DND-41 (cell line): Measurements from ENCODE around the gene GMPS.

Source experiments
- ATAC-seq: fragments of 200-7000 bp; cut with Tn5 transposase; 3 replicates; pipeline ENCODE4 v1.9.1; 2021; ENCODE audit warnings: low read depth; ENCODE audit not compliant: insufficient read depth
- DNase-seq: peaks from one replicate; pipeline ENCODE4 v3.0.0-alpha.2; 2020
- H2AFZ ChIP-seq: 2 replicates; pipeline ENCODE4 v1.6.0; 2012; ENCODE audit warnings: low read depth, low read length
- H3K27ac ChIP-seq: 2 replicates; pipeline ENCODE4 v1.5.1; 2012; ENCODE audit warnings: low read length, inconsistent platforms
- H3K27me3 ChIP-seq: fragments of 200-600 bp; sonication (generic); 2 replicates; pipeline ENCODE4 v1.6.0; 2012; ENCODE audit warnings: low read length, mild to moderate bottlenecking, inconsistent platforms; ENCODE audit not compliant: insufficient read depth, poor library complexity
- H3K36me3 ChIP-seq: 2 replicates; pipeline ENCODE4 v1.5.1; 2012; ENCODE audit warnings: low read length, inconsistent platforms; ENCODE audit not compliant: insufficient read depth
- H3K4me1 ChIP-seq: 2 replicates; pipeline ENCODE4 v1.5.1; 2012; ENCODE audit warnings: mild to moderate bottlenecking, low read length; ENCODE audit not compliant: insufficient read depth
- H3K4me2 ChIP-seq: 2 replicates; pipeline ENCODE4 v1.6.0; 2012; ENCODE audit warnings: mild to moderate bottlenecking, moderate library complexity, low read length, inconsistent platforms; ENCODE audit not compliant: insufficient read depth
- H3K4me3 ChIP-seq, 2 experiments: fragments of 200-600 bp in 1 of 2; shearing (Covaris generic) in 1 of 2; 2 replicates each; pipeline ENCODE4 v1.5.1; 2012 to 2016; ENCODE audit warnings: inconsistent platforms in 2 of 2, low read length in 2 of 2, mild to moderate bottlenecking in 2 of 2, low read depth in 1 of 2, moderate library complexity in 1 of 2
- H3K79me2 ChIP-seq: 2 replicates; pipeline ENCODE4 v1.6.0; 2012; ENCODE audit warnings: low read length, inconsistent platforms; ENCODE audit not compliant: insufficient read depth
- H3K9ac ChIP-seq: 2 replicates; pipeline ENCODE4 v1.6.0; 2012; ENCODE audit warnings: low read depth, mild to moderate bottlenecking, inconsistent platforms, low read length, moderate library complexity
- H3K9me3 ChIP-seq: 2 replicates; pipeline ENCODE4 v1.5.1; 2012; ENCODE audit warnings: low read length, moderate library complexity, mild to moderate bottlenecking, inconsistent platforms; ENCODE audit not compliant: insufficient read depth, severe bottlenecking
- H4K20me1 ChIP-seq: 2 replicates; pipeline ENCODE4 v1.6.0; 2012; ENCODE audit warnings: low read length; ENCODE audit not compliant: insufficient read depth
- CTCF ChIP-seq: IDR thresholded peaks from 2 replicates; pipeline ENCODE4 v1.5.1; 2012; ENCODE audit warnings: borderline replicate concordance, low read length, moderate library complexity, mild to moderate bottlenecking; ENCODE audit not compliant: poor library complexity, severe bottlenecking; ENCODE audit errors: extremely low read depth
- EZH2 ChIP-seq: IDR thresholded peaks from 3 replicates; pipeline ENCODE4 v1.6.1; 2012; ENCODE audit warnings: borderline replicate concordance, low read depth, mild to moderate bottlenecking, moderate library complexity, low read length, inconsistent platforms; ENCODE audit not compliant: severe bottlenecking

The GMPS gene

GRCh38 chr3:155979746-155980145 lies 109.3 kb downstream of the GMPS start:
- TF ChIP-seq CTCF (no peak), EZH2 (no peak)
- no peak overlapping the region for H3K27ac ChIP-seq

GRCh38 chr3:155981669-155982068 lies 111.2 kb downstream of the GMPS start:
- Histone ChIP-seq H3K79me2 (no peaks in the 10 kb centered on the region), H3K36me3 (no peaks in the 10 kb centered on the region), H3K4me3 (no peak overlapping the region), H3K9ac (no peak overlapping the region), H4K20me1 (no peaks in the 10 kb centered on the region), H3K9me3 (no peaks in the 10 kb centered on the region), H2AFZ (no peak overlapping the region), H3K4me2 (no peak overlapping the region), H3K27me3 (no peaks in the 10 kb centered on the region), H3K4me1 (no peaks in the 10 kb centered on the region), H3K27ac (no peak overlapping the region)
- DNase-seq (no peak), ATAC-seq (no peak)
- TF ChIP-seq EZH2 (no peak), CTCF (no peak)

More at GRCh38 chr3:155979746-155980145, 109.3 kb downstream of the GMPS start:
- no peak for ATAC-seq
- no peak overlapping the region for H3K4me3 ChIP-seq
- H3K27me3 ChIP-seq: no peaks in the 10 kb centered on the region
- no peak overlapping the region for H2AFZ ChIP-seq
- H3K9me3 ChIP-seq: no peaks in the 10 kb centered on the region
- no peak for DNase-seq
- H3K79me2 ChIP-seq: no peaks in the 10 kb centered on the region
- no peaks in the 10 kb centered on the region for H3K4me1 ChIP-seq
- no peak overlapping the region for H3K4me2 ChIP-seq
- no peak overlapping the region for H3K9ac ChIP-seq
- no peaks in the 10 kb centered on the region for H4K20me1 ChIP-seq
- no peaks in the 10 kb centered on the region for H3K36me3 ChIP-seq

- H3K79me2 ChIP-seq: no peaks in the 10 kb centered on the region
- no peak overlapping the region for H2AFZ ChIP-seq
- no peaks in the 10 kb centered on the region for H4K20me1 ChIP-seq
- no peak overlapping the region for H3K4me2 ChIP-seq
- no peak for TF ChIP-seq CTCF
- no peak for TF ChIP-seq EZH2
- H3K9ac ChIP-seq: no peak overlapping the region
- no peaks in the 10 kb centered on the region for H3K9me3 ChIP-seq
- H3K4me1 ChIP-seq: no peaks in the 10 kb centered on the region
- H3K27me3 ChIP-seq: no peaks in the 10 kb centered on the region
- H3K36me3 ChIP-seq: no peaks in the 10 kb centered on the region
- no peak overlapping the region for H3K4me3 ChIP-seq
- H3K27ac ChIP-seq: no peak overlapping the region
- DNase-seq (no peak), ATAC-seq (no peak)
Observed at GRCh38 chr3:155983834-155984474, 113.5 kb downstream of the GMPS start.
